Bronchial epithelial cell (primary cell): ENCODE measurements around the gene NFASC. TPM values are rescaled to one million over a fixed set of nuclear protein-coding genes. Genes with fewer than 3 reads are reported as not detected.

ENCODE experiments used
- DNase-seq: peaks from one replicate; pipeline ENCODE4 v3.0.0-alpha.2; 2010; ENCODE audit warnings: low read depth
- FAIRE-seq: peaks from 2 replicates; lab custom pipeline; 2011; peaks lifted over from hg19 to GRCh38; lab: Jason Lieb, UNC
- H3K27me3 ChIP-seq: 2 replicates; pipeline ENCODE4 v1.5.1; 2011; ENCODE audit warnings: low read length; ENCODE audit not compliant: control insufficient read depth, insufficient read depth
- H3K36me3 ChIP-seq: 2 replicates; pipeline ENCODE4 v1.5.1; 2011; ENCODE audit warnings: low read length; ENCODE audit not compliant: control insufficient read depth, insufficient read depth
- H3K4me3 ChIP-seq: 2 replicates; pipeline ENCODE4 v1.5.1; 2011; ENCODE audit warnings: mild to moderate bottlenecking, low read depth, low read length, control low read depth
- CTCF ChIP-seq: IDR thresholded peaks from 2 replicates; pipeline ENCODE4 v1.5.1; 2011; ENCODE audit warnings: mild to moderate bottlenecking, moderate library complexity, low read length, control low read depth, inconsistent platforms; ENCODE audit not compliant: insufficient read depth, severe bottlenecking
- total RNA-seq: library from RNA; depleted of rRNA; stranded (reverse); fragments of >200 nt; gene quantifications from 2 replicates; pipeline ENCODE4 v1.2.1, GENCODE V29; 2014

The NFASC gene
- total RNA-seq, 1 donor from 2014 or later: 0.53 TPM

GRCh38 chr1:205047764-205048231 lies 177.1 kb downstream of the NFASC start:
- no peak for DNase-seq
- Histone ChIP-seq H3K4me3 (no peak overlapping the region), H3K27me3 (peaks cover 29% of the 10 kb centered on the region), H3K36me3 (no peaks in the 10 kb centered on the region)
- no peak for FAIRE-seq
- no peak for TF ChIP-seq CTCF

- no peak for TF ChIP-seq CTCF
- FAIRE-seq (no peak), DNase-seq (no peak)
- Histone ChIP-seq H3K4me3 (no peak overlapping the region), H3K36me3 (no peaks in the 10 kb centered on the region), H3K27me3 (peaks cover 29% of the 10 kb centered on the region)
These were observed 177.7 kb downstream of the NFASC start for GRCh38 chr1:205048382-205048781.

GRCh38 chr1:205049479-205049878 lies 178.8 kb downstream of the NFASC start:
- peaks cover 22% of the 10 kb centered on the region for H3K27me3 ChIP-seq

GRCh38 chr1:205052690-205053089 lies 182.0 kb downstream of the NFASC start:
- Histone ChIP-seq H3K36me3 (no peaks in the 10 kb centered on the region), H3K4me3 (no peak overlapping the region), H3K27me3 (peaks cover 4% of the 10 kb centered on the region)
- DNase-seq: no peak
- no peak for FAIRE-seq
- TF ChIP-seq CTCF: no peak

More at GRCh38 chr1:205049479-205049878, 178.8 kb downstream of the NFASC start:
- FAIRE-seq (no peak), DNase-seq (no peak)
- no peak for TF ChIP-seq CTCF
- Histone ChIP-seq H3K4me3 (no peak overlapping the region), H3K36me3 (no peaks in the 10 kb centered on the region)

GRCh38 chr1:205053296-205053695 lies 182.6 kb downstream of the NFASC start:
- peaks cover 5% of the 10 kb centered on the region for H3K27me3 ChIP-seq
- no peak for DNase-seq

More at GRCh38 chr1:205053296-205053695, 182.6 kb downstream of the NFASC start:
- FAIRE-seq: no peak
- Histone ChIP-seq H3K4me3 (no peak overlapping the region), H3K36me3 (no peaks in the 10 kb centered on the region)
- TF ChIP-seq CTCF: no peak
